SJSA1 (cell line): ENCODE data around the gene UNC5C. TPM values are rescaled to one million over a fixed set of nuclear protein-coding genes. Genes with fewer than 3 reads are reported as not detected.

Source experiments
- DNase-seq, 2 experiments: peaks; one replicate each; pipeline ENCODE4 v3.0.0-alpha.2; 2015 to 2020; ENCODE audit warnings: low spot score in 2 of 2, low read depth in 1 of 2
- H3K27ac ChIP-seq: fragments of 250-450 bp; sonication (Bioruptor Pico); 2 replicates; pipeline ENCODE4 v1.5.1; 2020; ENCODE audit warnings: mild to moderate bottlenecking, moderate library complexity
- H3K27me3 ChIP-seq: fragments of 250-450 bp; sonication (Bioruptor Pico); replicated peaks from 2 replicates; pipeline ENCODE4 v1.5.1; 2020; ENCODE audit warnings: mild to moderate bottlenecking, moderate library complexity
- H3K36me3 ChIP-seq: fragments of 250-450 bp; sonication (Bioruptor Pico); 2 replicates; pipeline ENCODE4 v1.5.1; 2020; ENCODE audit warnings: mild to moderate bottlenecking
- H3K4me1 ChIP-seq: fragments of 250-450 bp; sonication (Bioruptor Pico); replicated peaks from 2 replicates; pipeline ENCODE4 v1.6.1; 2021; ENCODE audit warnings: mild to moderate bottlenecking
- H3K4me3 ChIP-seq: fragments of 250-450 bp; sonication (Bioruptor Pico); 2 replicates; pipeline ENCODE4 v1.5.1; 2020; ENCODE audit warnings: mild to moderate bottlenecking
- H3K9me3 ChIP-seq: fragments of 250-450 bp; sonication (Bioruptor Pico); replicated peaks from 2 replicates; pipeline ENCODE4 v1.5.1; 2020; ENCODE audit warnings: mild to moderate bottlenecking
- total RNA-seq: library from RNA; depleted of rRNA; stranded (reverse); fragments of >200 nt; shearing (Covaris generic); gene quantifications from 2 replicates; pipeline ENCODE4 v1.2.3, GENCODE V29; 2014

Gene UNC5C
- total RNA-seq, 1 experiment from 2014 or later, result 0.03 TPM

GRCh38 chr4:95256108-95256835, 292.5 kb downstream of the UNC5C start:
- no peak for DNase-seq

GRCh38 chr4:95255396-95256107, 293.2 kb downstream of the UNC5C start:
- no peaks in the 10 kb centered on the region for H3K36me3 ChIP-seq
- H3K9me3 ChIP-seq, result no peaks in the 10 kb centered on the region
- H3K27me3 ChIP-seq, result no peaks in the 10 kb centered on the region
- no peak overlapping the region for H3K4me3 ChIP-seq
- H3K4me1 ChIP-seq, result no peaks in the 10 kb centered on the region
- H3K27ac ChIP-seq, result no peak overlapping the region
- DNase-seq, result no peak

More at GRCh38 chr4:95256108-95256835, 292.5 kb downstream of the UNC5C start:
- no peaks in the 10 kb centered on the region for H3K9me3 ChIP-seq
- H3K27me3 ChIP-seq, result no peaks in the 10 kb centered on the region
- H3K4me1 ChIP-seq, result no peaks in the 10 kb centered on the region
- no peak overlapping the region for H3K27ac ChIP-seq
- no peak overlapping the region for H3K4me3 ChIP-seq
- no peaks in the 10 kb centered on the region for H3K36me3 ChIP-seq

GRCh38 chr4:95251568-95251967, 297.2 kb downstream of the UNC5C start:
- Histone ChIP-seq H3K27ac (no peak overlapping the region), H3K27me3 (no peaks in the 10 kb centered on the region), H3K4me1 (no peaks in the 10 kb centered on the region), H3K9me3 (no peaks in the 10 kb centered on the region), H3K4me3 (no peak overlapping the region), H3K36me3 (no peaks in the 10 kb centered on the region)
- no peak for DNase-seq

- H3K4me1 ChIP-seq, result no peaks in the 10 kb centered on the region
- no peaks in the 10 kb centered on the region for H3K9me3 ChIP-seq
- H3K4me3 ChIP-seq, result no peak overlapping the region
- H3K27me3 ChIP-seq, result no peaks in the 10 kb centered on the region
- H3K27ac ChIP-seq, result no peak overlapping the region
- H3K36me3 ChIP-seq, result no peaks in the 10 kb centered on the region
- DNase-seq, result no peak
Measured at GRCh38 chr4:95250544-95251137, 298.1 kb downstream of the UNC5C start.

DNA sequence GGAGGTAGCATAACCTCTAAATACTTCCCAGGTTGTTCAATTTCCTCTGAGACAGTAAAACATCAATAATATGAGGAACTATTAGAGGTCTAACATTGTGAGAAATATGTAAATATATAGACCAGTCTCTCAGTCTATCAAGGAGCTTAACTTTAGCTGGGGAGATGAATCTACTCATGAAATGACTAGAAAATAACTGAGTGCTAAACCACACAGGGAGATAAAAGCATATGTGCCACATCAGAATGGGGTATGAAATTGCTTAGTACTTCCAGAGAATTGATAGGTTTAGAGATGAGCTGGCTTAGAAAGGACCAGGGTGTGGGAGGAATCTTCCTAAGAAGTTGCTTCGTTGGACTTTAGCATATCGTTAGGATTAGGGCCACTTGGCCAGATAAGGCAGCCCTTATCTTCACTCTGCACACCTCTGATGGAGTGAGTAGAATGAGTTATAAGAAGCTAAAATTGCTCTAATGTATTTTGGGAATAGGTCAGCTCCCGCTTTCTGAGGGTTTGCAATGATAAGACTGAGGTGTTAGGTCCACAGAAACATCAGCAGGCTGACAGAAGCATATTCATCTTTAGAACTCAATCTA, 299.2 kb downstream of the UNC5C start:
- no peaks in the 10 kb centered on the region for H3K36me3 ChIP-seq
- no peak for DNase-seq
- no peaks in the 10 kb centered on the region for H3K9me3 ChIP-seq
- H3K27ac ChIP-seq, result no peak overlapping the region
- H3K27me3 ChIP-seq, result no peaks in the 10 kb centered on the region
- no peak overlapping the region for H3K4me3 ChIP-seq
- H3K4me1 ChIP-seq, result no peaks in the 10 kb centered on the region

GRCh38 chr4:95248720-95249425, 299.9 kb downstream of the UNC5C start:
- H3K27me3 ChIP-seq, result no peaks in the 10 kb centered on the region
- no peak for DNase-seq

DNA sequence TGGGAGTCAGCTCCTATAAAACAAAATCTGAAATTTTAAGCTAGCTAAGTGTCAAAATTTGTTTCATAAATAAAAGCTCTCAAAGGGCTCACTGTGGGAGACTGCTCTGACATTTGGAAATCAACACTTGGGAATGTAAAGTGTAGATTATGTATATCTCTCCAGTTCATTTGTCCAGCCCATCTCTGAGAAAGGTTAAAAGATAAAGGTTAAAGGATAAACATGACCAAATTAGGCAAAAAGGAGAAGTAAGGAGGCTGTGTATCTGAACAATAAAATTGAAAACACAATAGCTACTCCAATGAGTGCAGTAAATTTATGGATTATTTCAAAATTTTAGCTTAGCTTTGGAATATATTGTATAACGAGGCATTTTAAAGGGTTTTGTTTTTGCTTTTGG, 304.9 kb downstream of the UNC5C start:
- Histone ChIP-seq H3K9me3 (no peaks in the 10 kb centered on the region), H3K4me3 (no peak overlapping the region), H3K27ac (no peak overlapping the region), H3K36me3 (no peaks in the 10 kb centered on the region), H3K27me3 (0 out of 2 replicates have a peak, but pooled peaks cover 3% of the 10 kb centered on the region), H3K4me1 (no peaks in the 10 kb centered on the region)
- no peak for DNase-seq

More at GRCh38 chr4:95248720-95249425, 299.9 kb downstream of the UNC5C start:
- no peak overlapping the region for H3K27ac ChIP-seq
- H3K4me3 ChIP-seq, result no peak overlapping the region
- H3K36me3 ChIP-seq, result no peaks in the 10 kb centered on the region
- no peaks in the 10 kb centered on the region for H3K9me3 ChIP-seq
- H3K4me1 ChIP-seq, result no peaks in the 10 kb centered on the region

DNA sequence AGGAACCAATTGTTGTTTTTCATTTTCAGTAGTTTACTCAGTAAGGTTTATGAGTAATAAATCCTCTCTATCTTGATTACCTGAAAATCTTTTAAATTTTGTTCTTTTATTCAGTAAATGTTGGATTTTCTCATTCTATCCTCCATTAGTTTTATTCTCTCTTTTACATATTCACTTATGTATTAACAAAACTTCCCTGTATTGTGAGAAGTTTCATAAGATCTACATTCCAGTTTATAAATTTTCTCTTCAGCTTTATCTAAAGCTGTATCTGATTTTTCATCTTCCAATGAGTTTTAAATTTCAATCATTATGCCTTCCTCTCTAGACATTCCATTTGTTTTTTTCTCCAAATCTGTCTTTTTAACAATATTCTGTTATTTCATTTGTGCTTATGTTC, 310.2 kb downstream of the UNC5C start:
- Histone ChIP-seq H3K4me1 (no peaks in the 10 kb centered on the region), H3K9me3 (no peaks in the 10 kb centered on the region), H3K27me3 (0 out of 2 replicates have a peak, but pooled peaks cover 3% of the 10 kb centered on the region), H3K4me3 (no peak overlapping the region), H3K27ac (no peak overlapping the region), H3K36me3 (no peaks in the 10 kb centered on the region)
- no peak for DNase-seq

- Histone ChIP-seq H3K9me3 (no peaks in the 10 kb centered on the region), H3K27ac (no peak overlapping the region)
- DNase-seq, result peak in 1 of 2 experiments; percentile 7
Measured at GRCh38 chr4:95232358-95233156, 316.2 kb downstream of the UNC5C start.

DNA sequence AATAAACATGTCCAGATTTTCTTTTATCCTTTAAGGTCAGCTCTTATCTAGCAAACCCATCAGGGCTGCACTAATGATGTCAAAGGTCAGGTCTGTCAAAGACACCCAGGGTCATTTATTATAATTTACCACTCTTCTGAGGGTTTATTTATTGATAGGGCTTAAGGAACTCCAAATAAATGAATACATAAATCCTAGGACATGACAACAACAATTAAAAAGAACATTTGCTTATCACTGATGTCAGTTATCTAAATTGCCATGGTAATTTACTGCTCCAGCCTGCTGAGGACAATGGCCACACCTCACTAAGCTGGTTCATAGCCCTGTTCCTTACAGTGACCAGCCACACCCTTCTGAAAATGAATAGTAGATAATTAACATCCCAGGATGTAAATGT, 317.1 kb downstream of the UNC5C start:
- Histone ChIP-seq H3K27me3 (no peaks in the 10 kb centered on the region), H3K4me1 (no peaks in the 10 kb centered on the region; the same call in 1 of the 2 replicates), H3K4me3 (no peak overlapping the region), H3K9me3 (no peaks in the 10 kb centered on the region), H3K27ac (no peak overlapping the region), H3K36me3 (no peaks in the 10 kb centered on the region)
- DNase-seq, result no peak

More at GRCh38 chr4:95232358-95233156, 316.2 kb downstream of the UNC5C start:
- H3K36me3 ChIP-seq, result no peaks in the 10 kb centered on the region
- no peak overlapping the region for H3K4me3 ChIP-seq
- H3K27me3 ChIP-seq, result no peaks in the 10 kb centered on the region
- H3K4me1 ChIP-seq, result no peaks in the 10 kb centered on the region; the same call in 1 of the 2 replicates

DNA sequence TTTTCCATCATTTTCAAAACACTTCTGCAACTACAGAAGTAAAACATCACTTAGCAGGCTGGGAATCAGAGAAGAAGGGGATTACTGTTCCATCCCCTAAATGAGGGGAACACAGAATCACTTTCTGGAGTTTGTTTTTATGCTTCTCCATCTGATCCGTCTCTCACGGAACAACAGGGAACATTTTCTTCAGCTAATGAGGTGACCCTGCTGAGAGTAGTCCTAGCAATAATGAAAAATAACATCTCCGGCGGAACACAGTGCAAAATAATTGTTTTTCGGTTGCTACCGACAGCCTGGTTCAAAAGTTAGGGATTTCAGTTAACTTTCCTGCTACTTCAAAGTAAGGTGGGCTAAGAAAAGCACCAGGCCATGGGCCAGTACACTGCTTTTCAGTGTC, 322.9 kb downstream of the UNC5C start:
- DNase-seq, result no peak
- Histone ChIP-seq H3K27me3 (no peaks in the 10 kb centered on the region), H3K4me3 (no peak overlapping the region)

GRCh38 chr4:95224402-95224801, 324.4 kb downstream of the UNC5C start:
- Histone ChIP-seq H3K27ac (no peak overlapping the region), H3K36me3 (no peaks in the 10 kb centered on the region)
- no peak for DNase-seq

More for the DNA sequence above, 322.9 kb downstream of the UNC5C start:
- Histone ChIP-seq H3K9me3 (no peaks in the 10 kb centered on the region), H3K36me3 (no peaks in the 10 kb centered on the region), H3K4me1 (no peaks in the 10 kb centered on the region), H3K27ac (no peak overlapping the region)

More at GRCh38 chr4:95224402-95224801, 324.4 kb downstream of the UNC5C start:
- H3K27me3 ChIP-seq, result no peaks in the 10 kb centered on the region
- no peaks in the 10 kb centered on the region for H3K9me3 ChIP-seq
- no peaks in the 10 kb centered on the region for H3K4me1 ChIP-seq
- no peak overlapping the region for H3K4me3 ChIP-seq
